Measurements from ENCODE around the gene SGMS1.

- TF ChIP-seq CTCF (IDR thresholded peaks at IDR 0.05; ENCODE audit: low read length) (no peak), EZH2 (IDR thresholded peaks at IDR 0.05; ENCODE audit: borderline replicate concordance, low read length) (no peak)
These were observed 22.8 kb downstream of the SGMS1 start for GRCh38 chr10:50600831-50601477.

Data from OCI-LY1 (cell line).